HepG2 (cell line): Measurements from ENCODE around the gene LDAH. TPM values are rescaled to one million over a fixed set of nuclear protein-coding genes. Genes with fewer than 3 reads are reported as not detected.

Source experiments
- ATF7-NPFF ChIP-seq: sonication (generic); formaldehyde crosslinking; IDR thresholded peaks from 2 replicates; pipeline ENCODE4 v1.8.1; 2023; ENCODE audit warnings: mild to moderate bottlenecking, low read depth, missing genetic modification reagents, moderate library complexity
- ATRX ChIP-seq: sonication (generic); formaldehyde crosslinking; IDR thresholded peaks from 2 replicates; pipeline ENCODE4 v1.4.0; 2020; ENCODE audit warnings: missing genetic modification reagents, borderline replicate concordance
- CENPBD1 ChIP-seq: sonication (generic); formaldehyde crosslinking; IDR thresholded peaks from 2 replicates; pipeline ENCODE4 v1.8.0; 2022; ENCODE audit warnings: missing genetic modification reagents, low read depth, mild to moderate bottlenecking, borderline replicate concordance
- DMTF1 ChIP-seq: sonication (generic); formaldehyde crosslinking; IDR thresholded peaks from 2 replicates; pipeline ENCODE4 v1.4.0; 2020; ENCODE audit warnings: mild to moderate bottlenecking, missing genetic modification reagents
- EP300 ChIP-seq, 3 experiments: sonication (generic) in 1 of 3; formaldehyde crosslinking in 1 of 3; IDR thresholded peaks; 2 replicates each; pipeline versions ENCODE4 v1.5.1 to v1.6.1; 2011 to 2020; ENCODE audit warnings: low read depth in 2 of 3, low read length in 2 of 3, borderline replicate concordance in 1 of 3, improper control_type of control experiment in 1 of 3, mild to moderate bottlenecking in 1 of 3, missing genetic modification reagents in 1 of 3, moderate library complexity in 1 of 3
- ETS1 ChIP-seq: sonication (generic); formaldehyde crosslinking; IDR thresholded peaks from 2 replicates; pipeline ENCODE4 v1.4.0; 2020; ENCODE audit warnings: missing genetic modification reagents
- KDM6A ChIP-seq: IDR thresholded peaks from 2 replicates; pipeline ENCODE4 v1.6.1; 2016; ENCODE audit warnings: low read depth
- MXI1 ChIP-seq: IDR thresholded peaks from 3 replicates; pipeline ENCODE4 v1.6.1; 2012; ENCODE audit warnings: low read depth, low read length, inconsistent platforms, borderline replicate concordance
- NR2C2 ChIP-seq: sonication (generic); formaldehyde crosslinking; IDR thresholded peaks from 2 replicates; pipeline ENCODE4 v1.4.0; 2020; ENCODE audit warnings: missing genetic modification reagents, mild to moderate bottlenecking, moderate library complexity, borderline replicate concordance
- SIX1 ChIP-seq: sonication (generic); formaldehyde crosslinking; IDR thresholded peaks from 2 replicates; pipeline ENCODE4 v1.4.0; 2020; ENCODE audit warnings: missing genetic modification reagents, borderline replicate concordance
- SNAI1 ChIP-seq: sonication (generic); formaldehyde crosslinking; IDR thresholded peaks from 2 replicates; pipeline ENCODE4 v1.5.0; 2020; ENCODE audit warnings: mild to moderate bottlenecking, missing genetic modification reagents, borderline replicate concordance
- SNAPC5 ChIP-seq: sonication (generic); formaldehyde crosslinking; IDR thresholded peaks from 2 replicates; pipeline ENCODE4 v1.8.1; 2023; ENCODE audit warnings: mild to moderate bottlenecking, missing genetic modification reagents, borderline replicate concordance
- SRY ChIP-seq: sonication (generic); formaldehyde crosslinking; IDR thresholded peaks from 2 replicates; pipeline ENCODE4 v1.8.0; 2022; ENCODE audit warnings: mild to moderate bottlenecking, missing genetic modification reagents
- SSRP1 ChIP-seq: IDR thresholded peaks from 2 replicates; pipeline ENCODE4 v1.6.1; 2016; ENCODE audit warnings: control low read depth
- TBX2 ChIP-seq: sonication (generic); formaldehyde crosslinking; IDR thresholded peaks from 2 replicates; pipeline ENCODE4 v1.5.0; 2020; ENCODE audit warnings: missing genetic modification reagents, mild to moderate bottlenecking, borderline replicate concordance
- TCF12 ChIP-seq, 2 experiments: fragments of 450-650 bp in 1 of 2; sonication (generic) in 1 of 2; formaldehyde crosslinking in 1 of 2; IDR thresholded peaks; 2 replicates each; pipeline versions ENCODE4 v1.6.1 to v1.8.0; 2017 to 2022; ENCODE audit warnings: antibody characterized with exemption in 1 of 2, mild to moderate bottlenecking in 1 of 2, missing genetic modification reagents in 1 of 2, moderate library complexity in 1 of 2
- ZC3H13 ChIP-seq: sonication (generic); formaldehyde crosslinking; IDR thresholded peaks from 2 replicates; pipeline ENCODE4 v1.8.1; 2023; ENCODE audit warnings: mild to moderate bottlenecking, missing genetic modification reagents, moderate library complexity
- ZNF264 ChIP-seq: sonication (generic); formaldehyde crosslinking; IDR thresholded peaks from 2 replicates; pipeline ENCODE4 v1.4.0; 2020; ENCODE audit warnings: missing genetic modification reagents
- ZNF33A ChIP-seq: sonication (generic); formaldehyde crosslinking; IDR thresholded peaks from 2 replicates; pipeline ENCODE4 v1.5.1; 2020; ENCODE audit warnings: missing genetic modification reagents, mild to moderate bottlenecking, moderate library complexity, borderline replicate concordance
- ZNF350 ChIP-seq: sonication (generic); formaldehyde crosslinking; IDR thresholded peaks from 2 replicates; pipeline ENCODE4 v1.4.0; 2020; ENCODE audit warnings: mild to moderate bottlenecking, low read depth, missing genetic modification reagents, borderline replicate concordance
- ZNF83 ChIP-seq: sonication (generic); formaldehyde crosslinking; IDR thresholded peaks from 2 replicates; pipeline ENCODE4 v1.4.0; 2020; ENCODE audit warnings: missing genetic modification reagents, mild to moderate bottlenecking, borderline replicate concordance
- polyA plus RNA-seq, 8 experiments: library from polyadenylated mRNA; depleted of rRNA in 3 of 8; stranded (reverse) in 7 of 8; unstranded in 1 of 8; fragments of >200 nt; fragmentation: Illumina TruSeq in 4 of 8; extraction: Trizol in 4 of 8; gene quantifications; 2 replicates each; pipeline versions ENCODE4 v1.2.1 to v1.2.3, GENCODE V29; 2011 to 2016; ENCODE audit warnings: low read depth in 4 of 8, missing spikeins in 1 of 8, mixed read lengths in 1 of 8; ENCODE audit not compliant: insufficient read depth in 1 of 8
- total RNA-seq, 5 experiments: library from RNA; depleted of rRNA; stranded (reverse); fragments of >200 nt; fragmentation: Illumina TruSeq; extraction: Trizol; gene quantifications; 2 replicates each; pipeline ENCODE4 v1.2.3, GENCODE V29; 2016; ENCODE audit warnings: low read depth in 1 of 5

LDAH gene
- total and polyA plus RNA-seq, 2 of the 13 experiments (the other 11 are each of a cell fraction or from before 2014, with no cell fraction given) = 28.8 to 46.2 TPM

GRCh38 chr2:20822535-20823490 lies at the start of gene LDAH (continued):
- TF ChIP-seq TCF12 (IDR thresholded peaks at IDR 0.05) (no peak), TCF12 (CRISPR knock-in tag; IDR thresholded peaks at IDR 0.05) (peak; percentile 85; the same call in 1 of the 2 replicates), EP300 (IDR thresholded peaks at IDR 0.05; ENCODE audit: low read depth in 2 of 2, low read length in 2 of 2) (peak in 1 of 2 experiments; percentile 62; a peak in 2 of 4 replicates), EP300 (CRISPR knock-in tag; IDR thresholded peaks at IDR 0.05; ENCODE audit: borderline replicate concordance) (peak; percentile 70; the same call in 1 of the 2 replicates), ZNF33A (CRISPR knock-in tag) (no peak), ETS1 (no peak), ZNF264 (CRISPR knock-in tag) (peak; percentile 57), SNAPC5 (0 out of 2 replicates have a peak, but pooled peaks have one; percentile 52), CENPBD1 (CRISPR knock-in tag) (peak; percentile 40; the same call in 1 of the 2 replicates), SSRP1 (peak; percentile 84; the same call in 1 of the 2 replicates), SNAI1 (peak; percentile 76; the same call in 1 of the 2 replicates), SIX1 (CRISPR knock-in tag) (peak; percentile 69; the same call in 1 of the 2 replicates), ZNF350 (CRISPR knock-in tag) (peak; percentile 94; the same call in 1 of the 2 replicates), ZNF83 (CRISPR knock-in tag) (0 out of 2 replicates have a peak, but pooled peaks have one; percentile 83), MXI1 (peak; percentile 81; the same call in 2 of the 3 replicates), ATRX (CRISPR knock-in tag) (no peak), ZC3H13 (CRISPR knock-in tag) (no peak), KDM6A (CRISPR knock-in tag) (no peak), NR2C2 (CRISPR knock-in tag) (peak; percentile 96), ATF7-NPFF (CRISPR knock-in tag) (peak; percentile 94; the same call in 1 of the 2 replicates), DMTF1 (no peak), TBX2 (peak; percentile 95), SRY (CRISPR knock-in tag) (peak; percentile 91)
